ENCODE data around the gene MARCHF10. TPM values are rescaled to one million over a fixed set of nuclear protein-coding genes. Genes with fewer than 3 reads are reported as not detected.

Gene MARCHF10
- total RNA-seq, 4 donors from 2014 or later, result 0.33 to 0.52 (median 0.42) TPM; not detected in 1

DNA sequence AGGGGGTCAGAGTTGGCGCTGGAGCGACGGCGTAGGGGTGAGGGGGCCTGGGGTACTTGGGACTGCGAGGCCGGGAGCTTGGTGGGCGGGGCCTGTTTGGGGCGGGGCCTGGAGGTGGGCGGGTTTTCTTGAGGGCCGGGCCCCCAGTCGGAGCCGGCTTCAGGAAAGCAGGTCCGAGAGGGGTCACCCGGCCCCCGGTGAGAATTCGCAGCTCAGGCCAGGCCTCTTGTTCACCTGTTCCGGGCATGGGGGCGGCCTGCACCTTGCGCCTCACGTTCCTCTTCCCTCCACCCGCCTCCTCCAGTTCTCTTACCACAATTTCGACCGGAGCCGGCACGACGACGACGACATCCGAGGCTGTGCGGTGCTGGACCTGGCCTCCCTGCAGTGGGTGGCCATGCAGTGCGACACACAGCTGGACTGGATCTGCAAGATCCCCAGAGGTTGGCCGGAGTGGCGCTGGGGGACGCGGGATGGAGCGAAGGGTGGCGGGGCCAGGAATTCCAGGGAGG lies 128.2 kb downstream of the MARCHF10 start:
- Histone ChIP-seq H3K27ac (replicated peaks in 1 of 4) (no peak overlapping the region), H3K4me3 (no peak overlapping the region), H3K27me3 (no peaks in the 10 kb centered on the region), H3K9me3 (no peaks in the 10 kb centered on the region), H3K4me1 (peaks cover 0 to 9% (median 6%) of the 10 kb centered on the region in 4 donors), H3K36me3 (peaks cover 0 to 13% (median 2%) of the 10 kb centered on the region in 4 donors)
- intact Hi-C loops (cut with DNase I), result no loop called here
- TF ChIP-seq, protein P1, sequence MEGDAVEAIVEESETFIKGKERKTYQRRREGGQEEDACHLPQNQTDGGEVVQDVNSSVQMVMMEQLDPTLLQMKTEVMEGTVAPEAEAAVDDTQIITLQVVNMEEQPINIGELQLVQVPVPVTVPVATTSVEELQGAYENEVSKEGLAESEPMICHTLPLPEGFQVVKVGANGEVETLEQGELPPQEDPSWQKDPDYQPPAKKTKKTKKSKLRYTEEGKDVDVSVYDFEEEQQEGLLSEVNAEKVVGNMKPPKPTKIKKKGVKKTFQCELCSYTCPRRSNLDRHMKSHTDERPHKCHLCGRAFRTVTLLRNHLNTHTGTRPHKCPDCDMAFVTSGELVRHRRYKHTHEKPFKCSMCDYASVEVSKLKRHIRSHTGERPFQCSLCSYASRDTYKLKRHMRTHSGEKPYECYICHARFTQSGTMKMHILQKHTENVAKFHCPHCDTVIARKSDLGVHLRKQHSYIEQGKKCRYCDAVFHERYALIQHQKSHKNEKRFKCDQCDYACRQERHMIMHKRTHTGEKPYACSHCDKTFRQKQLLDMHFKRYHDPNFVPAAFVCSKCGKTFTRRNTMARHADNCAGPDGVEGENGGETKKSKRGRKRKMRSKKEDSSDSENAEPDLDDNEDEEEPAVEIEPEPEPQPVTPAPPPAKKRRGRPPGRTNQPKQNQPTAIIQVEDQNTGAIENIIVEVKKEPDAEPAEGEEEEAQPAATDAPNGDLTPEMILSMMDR (IDR thresholded peaks at IDR 0.05), result no peak
- TF ChIP-seq POLR2AphosphoS5 (IDR thresholded peaks at IDR 0.05) (no peak), POLR2A (IDR thresholded peaks at IDR 0.05; ENCODE audit: low read depth) (no peak), EP300 (IDR thresholded peaks at IDR 0.05) (no peak)
- WGBS, result 79% methylated on average over 32 of the region's 37 CpGs
- DNase-seq (ENCODE audit: extremely low spot score), result no peak

DNA sequence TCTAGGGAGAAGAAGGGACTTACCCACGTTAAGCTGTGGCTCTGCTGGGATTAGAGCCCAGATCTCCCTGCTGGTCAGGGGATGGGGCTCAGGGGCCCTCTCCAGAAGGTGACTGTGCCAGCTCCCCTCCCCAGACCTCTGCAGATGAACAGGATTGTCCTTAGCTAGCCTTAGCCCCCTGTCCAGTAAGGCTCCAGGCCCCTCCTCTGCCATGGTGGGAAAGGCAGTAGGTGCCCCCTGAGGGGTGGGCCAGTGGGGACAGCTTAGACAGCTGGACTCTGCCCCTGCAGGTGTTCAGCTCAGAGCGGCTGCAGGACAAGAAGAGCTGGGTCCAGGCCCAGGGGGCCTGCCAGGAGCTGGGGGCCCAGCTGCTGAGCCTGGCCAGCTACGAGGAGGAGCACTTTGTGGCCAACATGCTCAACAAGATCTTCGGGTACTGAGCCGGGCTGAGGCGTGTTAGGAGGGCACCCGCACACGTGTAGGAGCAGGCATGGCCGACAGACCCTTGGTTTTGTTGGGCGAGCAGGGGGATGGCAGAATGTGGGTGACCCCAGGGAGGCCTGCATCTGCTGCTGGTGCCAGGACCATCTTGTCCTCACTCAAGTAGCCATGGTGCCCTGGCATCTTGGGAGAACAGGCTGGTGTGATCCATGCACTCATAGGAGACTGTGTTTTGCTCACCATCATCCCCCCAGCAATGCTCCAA lies 129.7 kb downstream of the MARCHF10 start:
- TF ChIP-seq EP300 (IDR thresholded peaks at IDR 0.05), result no peak
- TF ChIP-seq, protein P1 (IDR thresholded peaks at IDR 0.05), result no peak
- no peak for TF ChIP-seq POLR2AphosphoS5 (IDR thresholded peaks at IDR 0.05)
- no peak for TF ChIP-seq POLR2A (IDR thresholded peaks at IDR 0.05; ENCODE audit: low read depth)
- Histone ChIP-seq H3K4me1 (peaks cover 0 to 17% (median 12%) of the 10 kb centered on the region in 4 donors), H3K36me3 (peaks cover 0 to 13% (median 2%) of the 10 kb centered on the region in 4 donors), H3K27me3 (no peaks in the 10 kb centered on the region), H3K9me3 (no peaks in the 10 kb centered on the region), H3K4me3 (no peak overlapping the region), H3K27ac (replicated peaks in 1 of 4) (no peak overlapping the region)
- intact Hi-C loops (cut with DNase I), result no loop called here
- no peak for DNase-seq (ENCODE audit: extremely low spot score)
- 90% methylated on average over 6 of the region's 10 CpGs for WGBS

DNA sequence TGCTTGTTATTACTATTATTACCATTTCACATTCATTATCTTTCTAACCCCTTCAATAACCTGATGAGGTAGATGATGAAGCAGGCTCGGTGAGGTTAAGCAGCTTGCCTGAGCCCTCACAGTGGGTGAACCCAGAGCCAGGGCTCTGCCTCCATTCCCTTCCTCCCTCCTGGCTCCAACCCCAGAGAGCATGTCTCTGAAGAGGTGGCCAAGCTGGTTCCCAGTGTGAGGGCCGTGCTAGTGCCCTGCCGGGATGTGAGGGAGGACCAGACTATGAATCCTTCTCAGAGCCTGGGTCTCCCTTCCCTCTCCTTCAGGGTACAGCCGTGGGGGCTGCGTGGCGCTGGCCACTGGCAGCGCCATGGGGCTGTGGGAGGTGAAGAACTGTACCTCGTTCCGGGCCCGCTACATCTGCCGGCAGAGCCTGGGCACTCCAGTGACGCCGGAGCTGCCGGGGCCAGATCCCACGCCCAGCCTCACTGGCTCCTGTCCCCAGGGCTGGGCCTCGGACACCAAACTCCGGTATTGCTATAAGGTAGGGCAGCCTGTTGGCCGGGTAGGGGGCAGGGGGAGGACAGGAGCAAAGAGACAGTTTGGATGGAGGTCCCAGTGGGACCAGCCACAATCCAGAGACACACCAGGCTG lies 131.0 kb downstream of the MARCHF10 start:
- no peaks in the 10 kb centered on the region for H3K9me3 ChIP-seq
- H3K4me1 ChIP-seq, result peaks cover under 1 to 17% (median 14%) of the 10 kb centered on the region in 4 donors
- H3K36me3 ChIP-seq, result peaks cover 0 to 13% (median 2%) of the 10 kb centered on the region in 4 donors
- H3K27me3 ChIP-seq, result no peaks in the 10 kb centered on the region
- 93% methylated on average over 9 of the region's 18 CpGs for WGBS
- H3K4me3 ChIP-seq, result no peak overlapping the region
- DNase-seq (ENCODE audit: extremely low spot score), result no peak
- TF ChIP-seq, protein P1 (IDR thresholded peaks at IDR 0.05), result no peak
- no peak for TF ChIP-seq POLR2AphosphoS5 (IDR thresholded peaks at IDR 0.05)
- TF ChIP-seq EP300 (IDR thresholded peaks at IDR 0.05), result no peak
- no peak for TF ChIP-seq POLR2A (IDR thresholded peaks at IDR 0.05; ENCODE audit: low read depth)
- intact Hi-C loops (cut with DNase I), result no loop called here
- no peak overlapping the region for H3K27ac ChIP-seq (replicated peaks in 1 of 4)

DNA sequence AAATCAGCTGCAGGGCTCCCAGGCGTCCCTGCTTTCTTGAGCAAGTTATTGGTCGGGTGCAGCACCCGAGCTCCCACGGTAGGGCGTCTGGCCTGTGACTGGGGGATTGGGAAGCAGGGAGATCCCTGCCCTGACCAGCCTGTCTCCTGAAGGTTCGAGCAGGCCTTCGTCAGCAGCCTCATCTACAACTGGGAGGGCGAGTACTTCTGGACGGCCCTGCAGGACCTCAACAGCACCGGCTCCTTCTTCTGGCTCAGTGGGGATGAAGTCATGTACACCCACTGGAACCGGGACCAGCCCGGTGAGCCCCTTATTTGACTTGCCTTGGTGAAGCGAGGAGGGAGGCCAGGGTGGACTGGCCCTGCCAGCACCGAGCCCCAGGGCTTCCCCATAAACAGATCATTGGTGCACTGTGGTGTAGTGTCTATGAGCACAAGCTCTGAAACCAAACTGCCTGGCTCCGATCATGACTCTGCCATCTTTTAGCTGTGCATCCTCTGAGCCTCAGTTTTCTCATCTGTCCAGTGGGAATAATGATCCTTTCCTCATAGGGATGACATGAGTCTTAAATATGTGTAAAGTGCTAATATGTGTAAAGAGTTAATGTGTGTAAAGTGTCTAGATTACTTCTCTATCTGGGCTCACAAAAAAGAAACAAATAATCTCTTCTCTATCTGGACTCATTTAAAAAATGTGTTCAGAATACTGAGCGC lies 131.7 kb downstream of the MARCHF10 start:
- peaks cover 6 to 21% (median 15%) of the 10 kb centered on the region in 4 donors for H3K4me1 ChIP-seq
- no peaks in the 10 kb centered on the region for H3K9me3 ChIP-seq
- no peak for DNase-seq (ENCODE audit: extremely low spot score)
- no peaks in the 10 kb centered on the region for H3K27me3 ChIP-seq
- TF ChIP-seq, protein P1 (IDR thresholded peaks at IDR 0.05), result no peak
- TF ChIP-seq POLR2AphosphoS5 (IDR thresholded peaks at IDR 0.05) (no peak), POLR2A (IDR thresholded peaks at IDR 0.05; ENCODE audit: low read depth) (no peak), EP300 (IDR thresholded peaks at IDR 0.05) (no peak)
- peaks cover 0 to 13% (median 2%) of the 10 kb centered on the region in 4 donors for H3K36me3 ChIP-seq
- intact Hi-C loops (cut with DNase I), result no loop called here
- no peak overlapping the region for H3K4me3 ChIP-seq
- no peak overlapping the region for H3K27ac ChIP-seq (replicated peaks in 1 of 4)
- 92% methylated on average over 16 of the region's 16 CpGs for WGBS
